Measurements from ENCODE around the gene PIEZO2.
"Not testable (repeated sequence)": the region's sequence is repeated elsewhere in the genome, so short reads cannot be mapped to it uniquely, and the experiment has no call there.

PIEZO2 gene

GRCh38 chr18:10923141-10923540 lies 226.2 kb downstream of the PIEZO2 start:
- DNase-seq = no peak

DNA sequence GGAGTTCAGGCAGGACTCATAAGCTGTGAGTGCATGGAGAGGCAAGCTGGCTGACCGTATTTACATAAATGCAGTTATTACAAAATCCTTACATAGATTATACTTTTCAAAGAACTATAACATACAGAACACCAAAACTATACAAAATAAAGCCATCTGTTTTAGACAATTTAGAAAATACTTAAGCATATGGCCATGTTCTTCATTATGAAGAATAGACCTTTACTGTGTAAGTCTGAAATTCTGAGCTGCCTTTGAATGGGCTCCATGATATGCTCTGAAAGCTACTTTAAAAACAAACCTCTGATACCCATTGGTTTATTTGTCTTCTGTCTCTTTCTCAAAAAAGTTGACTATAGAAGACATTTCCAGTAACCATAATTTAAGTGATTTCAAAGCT lies 226.7 kb downstream of the PIEZO2 start:
- not testable (repeated sequence) for DNase-seq

DNA sequence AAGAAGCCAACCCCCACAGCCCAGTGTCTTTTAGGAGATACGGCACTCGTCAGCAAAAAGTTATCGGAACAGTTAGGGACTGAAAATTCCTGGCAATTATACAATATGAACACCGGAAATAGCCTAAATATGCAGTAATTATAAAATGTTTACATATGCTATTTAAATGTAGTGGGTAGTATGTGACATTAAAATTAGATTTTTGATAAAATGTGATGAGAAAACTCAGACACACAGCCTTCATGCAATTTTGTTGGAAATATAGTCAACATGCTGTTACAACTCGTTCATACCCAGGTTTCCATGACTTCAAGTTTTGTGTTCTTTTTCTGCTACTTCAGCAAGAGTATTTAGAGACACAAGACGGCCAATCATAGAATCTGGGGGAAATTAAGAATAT lies 229.1 kb downstream of the PIEZO2 start:
- DNase-seq = not testable (repeated sequence)

DNA sequence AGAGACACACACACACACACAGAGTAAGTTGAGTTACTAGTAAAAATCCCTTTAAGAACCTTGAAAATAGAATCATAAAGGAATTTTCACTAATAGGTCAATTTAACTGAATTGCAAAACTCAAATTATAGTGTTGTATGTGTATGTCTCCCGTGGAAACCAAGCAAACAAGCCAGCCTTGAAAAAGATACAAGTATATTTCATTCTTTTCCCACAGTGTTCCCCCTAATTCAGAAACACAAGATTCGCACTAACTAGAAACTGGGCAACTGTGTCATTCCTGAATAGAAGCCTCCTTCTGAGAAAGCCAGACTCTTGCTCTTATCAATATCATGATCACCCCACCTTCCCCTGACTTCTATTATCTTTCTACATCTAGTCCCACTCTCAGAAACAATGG lies 229.5 kb downstream of the PIEZO2 start:
- DNase-seq = no peak

- no peak for DNase-seq
Measured at GRCh38 chr18:10916865-10917264, 232.5 kb downstream of the PIEZO2 start.

- no peak for DNase-seq
Measured at GRCh38 chr18:10916387-10916786, 233.0 kb downstream of the PIEZO2 start.

GRCh38 chr18:10915748-10916147 lies 233.6 kb downstream of the PIEZO2 start:
- not testable (repeated sequence) for DNase-seq

- DNase-seq = not testable (repeated sequence)
Measured at GRCh38 chr18:10914610-10915009, 234.8 kb downstream of the PIEZO2 start.

- no peak for DNase-seq
Measured at GRCh38 chr18:10913919-10914318, 235.4 kb downstream of the PIEZO2 start.

DNA sequence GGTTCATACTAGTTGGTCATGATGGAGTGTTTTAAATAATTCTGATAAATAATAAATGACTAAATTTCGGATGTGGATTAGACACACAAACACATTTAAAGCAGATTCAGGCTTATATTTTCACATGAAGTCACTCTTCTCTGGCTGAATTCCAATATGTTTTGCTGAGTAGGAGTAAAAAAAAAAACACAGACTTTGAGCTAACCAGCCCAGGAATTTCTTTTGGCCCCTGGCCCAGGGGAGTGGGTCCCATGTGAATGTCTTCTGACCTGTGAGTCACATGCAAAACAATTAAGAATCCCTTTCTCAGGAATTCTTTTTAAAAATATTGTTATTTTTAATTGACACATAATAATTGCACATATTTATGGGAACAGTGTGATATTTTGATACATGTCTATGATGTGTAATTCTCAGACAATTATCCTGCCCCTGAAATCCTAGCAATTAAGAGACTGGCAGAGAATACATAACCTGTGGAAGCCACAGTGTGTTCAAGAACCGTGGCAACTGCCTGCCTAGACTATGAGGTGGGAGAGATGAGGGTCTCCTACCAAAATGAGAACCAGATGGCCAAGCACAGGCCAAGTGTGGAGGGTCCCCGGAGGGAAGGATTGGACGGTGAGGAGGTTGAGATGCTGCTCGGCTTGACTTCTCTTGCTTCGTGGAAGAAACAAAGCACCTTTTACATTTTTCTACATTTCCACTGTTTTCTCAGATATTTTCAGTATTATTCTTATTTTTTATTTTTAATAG lies 236.4 kb downstream of the PIEZO2 start:
- DNase-seq = no peak

GRCh38 chr18:10909724-10910123 lies 239.6 kb downstream of the PIEZO2 start:
- DNase-seq = no peak

GRCh38 chr18:10908760-10909159 lies 240.6 kb downstream of the PIEZO2 start:
- DNase-seq = no peak

DNA sequence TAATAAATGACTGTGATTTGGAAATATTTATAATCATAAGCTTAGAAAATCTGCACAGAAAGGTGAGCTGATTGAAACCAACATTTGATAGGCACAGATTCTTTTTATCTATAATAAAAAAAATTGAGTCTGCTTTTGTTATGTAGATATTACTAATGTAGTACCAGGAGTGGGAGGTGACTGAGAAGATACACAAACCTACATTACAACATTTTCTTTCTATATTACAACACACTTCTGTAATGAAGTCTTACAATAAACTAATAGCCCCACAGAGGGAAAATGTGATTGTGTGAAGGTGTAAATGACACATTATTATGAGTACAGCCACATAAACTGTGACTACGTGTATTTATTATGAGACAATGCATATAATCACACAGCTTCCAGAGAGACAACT lies 241.6 kb downstream of the PIEZO2 start:
- no peak for DNase-seq

DNA sequence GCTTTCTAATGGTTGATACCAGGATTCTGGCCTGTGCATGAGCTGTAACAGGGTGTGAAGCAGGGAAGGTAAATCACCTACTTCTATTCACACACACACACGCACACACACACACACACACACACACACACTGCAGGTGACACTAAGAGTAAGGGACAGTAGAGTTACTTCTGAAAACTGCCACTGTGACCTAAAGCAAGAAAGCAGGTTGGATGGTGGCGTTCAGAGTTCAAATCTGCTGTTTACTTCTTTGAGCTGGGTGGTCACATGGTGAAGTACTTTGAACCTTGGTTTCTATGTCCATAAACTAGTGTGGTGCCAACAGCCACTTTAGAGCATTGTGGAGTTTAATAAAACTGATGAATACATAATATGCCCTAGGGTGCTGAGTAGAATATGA lies 248.0 kb downstream of the PIEZO2 start:
- DNase-seq = no peak

DNA sequence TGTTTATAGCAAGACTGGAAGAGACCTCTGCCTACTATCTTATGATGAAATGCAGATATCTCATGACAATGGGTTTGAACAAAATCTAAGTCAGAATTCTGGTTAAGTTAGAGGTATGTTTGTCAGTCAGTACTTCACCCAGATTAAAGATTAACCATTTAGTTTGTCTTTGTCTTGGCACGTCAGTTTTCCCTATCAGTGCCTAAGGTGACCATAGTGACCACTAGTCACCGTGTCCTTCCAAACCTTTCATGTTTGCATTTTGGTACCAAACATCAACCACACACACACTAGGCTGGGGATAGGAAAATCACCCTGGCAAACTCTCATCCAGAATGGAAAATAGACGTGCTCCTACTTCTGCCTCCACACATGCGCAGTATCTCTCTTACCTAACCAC lies 248.9 kb downstream of the PIEZO2 start:
- no peak for DNase-seq

GRCh38 chr18:10899481-10899880 lies 249.9 kb downstream of the PIEZO2 start:
- DNase-seq = no peak

- no peak for DNase-seq
Measured at GRCh38 chr18:10898417-10898974, 250.9 kb downstream of the PIEZO2 start.

GRCh38 chr18:10896851-10897250 lies 252.5 kb downstream of the PIEZO2 start:
- DNase-seq = no peak

DNA sequence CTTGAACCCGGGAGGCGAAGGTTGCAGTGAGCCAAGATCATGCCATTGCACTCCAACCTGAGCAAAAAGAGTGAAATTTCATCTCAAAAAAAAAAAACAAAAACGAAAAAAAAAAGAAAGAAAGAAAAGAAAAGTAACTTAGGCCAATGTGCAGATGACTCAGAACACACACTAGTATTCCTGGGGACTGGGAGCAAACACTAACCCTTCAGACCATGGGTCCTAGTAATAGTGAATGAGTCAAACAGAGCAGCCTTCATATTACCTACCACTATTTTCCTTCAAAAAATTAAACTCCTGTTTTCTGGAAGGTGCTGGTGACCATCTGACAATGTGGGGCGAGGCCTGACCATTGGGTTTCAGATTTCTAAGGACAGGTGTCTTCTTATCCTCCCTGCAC lies 253.4 kb downstream of the PIEZO2 start:
- DNase-seq = no peak

GRCh38 chr18:10894501-10894900 lies 254.9 kb downstream of the PIEZO2 start:
- DNase-seq = no peak

- no peak for DNase-seq
Measured at GRCh38 chr18:10893761-10894160, 255.6 kb downstream of the PIEZO2 start.

GRCh38 chr18:10893196-10893595 lies 256.2 kb downstream of the PIEZO2 start:
- peak; percentile 71 for DNase-seq

DNA sequence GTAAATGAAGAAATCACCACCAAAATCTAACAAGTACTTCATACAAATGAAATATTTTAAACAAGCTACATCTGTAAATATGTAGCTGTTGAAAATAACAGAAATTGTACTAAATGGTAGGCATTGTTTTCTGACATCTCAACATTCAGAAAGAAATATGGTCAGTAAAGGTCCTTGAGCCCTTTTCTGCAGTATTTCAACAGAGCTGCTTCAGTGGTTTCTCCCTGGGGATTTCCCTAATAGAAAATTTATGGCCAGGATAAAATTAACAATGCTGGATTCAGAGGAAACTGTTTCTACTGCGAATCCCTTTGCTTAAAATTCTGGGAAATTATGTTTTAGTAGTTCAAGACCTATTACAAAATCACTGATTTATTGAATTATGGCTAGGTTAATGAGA lies 256.6 kb downstream of the PIEZO2 start:
- DNase-seq = no peak

GRCh38 chr18:10890022-10890421 lies 259.3 kb downstream of the PIEZO2 start:
- DNase-seq = no peak

GRCh38 chr18:10878703-10879102 lies 270.7 kb downstream of the PIEZO2 start:
- DNase-seq = no peak
